ENCODE data around the gene WDHD1.
A peak's percentile ranks its signal among the peaks of the same experiment; 100 is the strongest.
"Not testable (repeated sequence)": the region's sequence is repeated elsewhere in the genome, so short reads cannot be mapped to it uniquely, and the experiment has no call there.

The WDHD1 gene

GRCh38 chr14:55026793-55027561, at the start of gene WDHD1, which contains the start of gene SOCS4:
TSS of gene WDHD1 (minus strand) at chr14:55027099. CDS start at chr14:55026787, 312 bp downstream.
TSS of gene SOCS4 (plus strand) at chr14:55027236. CDS start at chr14:55043042, 15,806 bp downstream.
- in situ Hi-C loops (cut with MboI; ENCODE audit: low pct_unique_long_range_greater_than_20kb, low sequenced_read_pairs) = no loop called here
- DNase-seq = peak; percentile 97

- in situ Hi-C loops (cut with MboI; ENCODE audit: low pct_unique_long_range_greater_than_20kb, low sequenced_read_pairs) = no loop called here
- DNase-seq = no peak
These were observed 48.8 kb upstream of the WDHD1 start for GRCh38 chr14:55075628-55076175.

- DNase-seq = no peak
- in situ Hi-C loops (cut with MboI; ENCODE audit: low pct_unique_long_range_greater_than_20kb, low sequenced_read_pairs) = no loop called here
These were observed 47.8 kb upstream of the WDHD1 start for GRCh38 chr14:55074662-55075061.

GRCh38 chr14:55073856-55074255, 47.0 kb upstream of the WDHD1 start:
- in situ Hi-C loops (cut with MboI; ENCODE audit: low pct_unique_long_range_greater_than_20kb, low sequenced_read_pairs) = no loop called here
- no peak for DNase-seq

GRCh38 chr14:55071870-55072640, 45.2 kb upstream of the WDHD1 start:
- DNase-seq = peak; percentile 34
- in situ Hi-C loops (cut with MboI; ENCODE audit: low pct_unique_long_range_greater_than_20kb, low sequenced_read_pairs) = no loop called here

- DNase-seq = no peak
- in situ Hi-C loops (cut with MboI; ENCODE audit: low pct_unique_long_range_greater_than_20kb, low sequenced_read_pairs) = no loop called here
These were observed 44.1 kb upstream of the WDHD1 start for GRCh38 chr14:55070981-55071411.

GRCh38 chr14:55066223-55066622, 39.3 kb upstream of the WDHD1 start:
- in situ Hi-C loops (cut with MboI; ENCODE audit: low pct_unique_long_range_greater_than_20kb, low sequenced_read_pairs) = no loop called here
- no peak for DNase-seq

- DNase-seq = no peak
- in situ Hi-C loops (cut with MboI; ENCODE audit: low pct_unique_long_range_greater_than_20kb, low sequenced_read_pairs) = no loop called here
These were observed 38.5 kb upstream of the WDHD1 start for GRCh38 chr14:55065411-55065810.

- in situ Hi-C loops (cut with MboI; ENCODE audit: low pct_unique_long_range_greater_than_20kb, low sequenced_read_pairs); DNase-seq: not testable (repeated sequence)
These were observed 38.0 kb upstream of the WDHD1 start for GRCh38 chr14:55064896-55065295.

- no peak for DNase-seq
- in situ Hi-C loops (cut with MboI; ENCODE audit: low pct_unique_long_range_greater_than_20kb, low sequenced_read_pairs) = no loop called here
These were observed 35.8 kb upstream of the WDHD1 start for GRCh38 chr14:55062517-55063351.

- in situ Hi-C loops (cut with MboI; ENCODE audit: low pct_unique_long_range_greater_than_20kb, low sequenced_read_pairs) = no loop called here
- no peak for DNase-seq
These were observed 32.4 kb upstream of the WDHD1 start for GRCh38 chr14:55059333-55059732.

- DNase-seq = no peak
These were observed 31.0 kb upstream of the WDHD1 start for GRCh38 chr14:55057919-55058318.

GRCh38 chr14:55054098-55054497, 27.2 kb upstream of the WDHD1 start:
- in situ Hi-C loops (cut with MboI; ENCODE audit: low pct_unique_long_range_greater_than_20kb, low sequenced_read_pairs) = no loop called here
- DNase-seq = no peak

More at GRCh38 chr14:55057919-55058318, 31.0 kb upstream of the WDHD1 start:
- in situ Hi-C loops (cut with MboI; ENCODE audit: low pct_unique_long_range_greater_than_20kb, low sequenced_read_pairs) = no loop called here

- in situ Hi-C loops (cut with MboI; ENCODE audit: low pct_unique_long_range_greater_than_20kb, low sequenced_read_pairs) = no loop called here
- no peak for DNase-seq
These were observed 26.6 kb upstream of the WDHD1 start for GRCh38 chr14:55053500-55053899.

GRCh38 chr14:55053018-55053417, 26.1 kb upstream of the WDHD1 start:
- no peak for DNase-seq
- in situ Hi-C loops (cut with MboI; ENCODE audit: low pct_unique_long_range_greater_than_20kb, low sequenced_read_pairs) = no loop called here

- DNase-seq = no peak
- in situ Hi-C loops (cut with MboI; ENCODE audit: low pct_unique_long_range_greater_than_20kb, low sequenced_read_pairs) = no loop called here
These were observed 25.5 kb upstream of the WDHD1 start for GRCh38 chr14:55052269-55052930.

- DNase-seq = peak; percentile 97
These were observed 24.7 kb upstream of the WDHD1 start, which contains the start of gene MAPK1IP1L for GRCh38 chr14:55051423-55052268. TSS of gene MAPK1IP1L (plus strand) at chr14:55051647. CDS start at chr14:55061684, 10,037 bp downstream.

GRCh38 chr14:55051165-55051422, 24.2 kb upstream of the WDHD1 start:
- no peak for DNase-seq
- in situ Hi-C loops (cut with MboI; ENCODE audit: low pct_unique_long_range_greater_than_20kb, low sequenced_read_pairs) = no loop called here

More at GRCh38 chr14:55051423-55052268, 24.7 kb upstream of the WDHD1 start, which contains the start of gene MAPK1IP1L:
- in situ Hi-C loops (cut with MboI; ENCODE audit: low pct_unique_long_range_greater_than_20kb, low sequenced_read_pairs) = no loop called here

Measured in KBM-7 (cell line).